HG03097 (cell line): Measurements from ENCODE around the gene RSRC1.
"Not testable (repeated sequence)": the region's sequence is repeated elsewhere in the genome, so short reads cannot be mapped to it uniquely, and the experiment has no call there.

Experiments used
- ATAC-seq: cut with Tn5 transposase; IDR thresholded peaks from one replicate; pipeline ENCODE4 v1.9.1; 2021; ENCODE audit not compliant: unreplicated experiment, low FRiP score

Gene RSRC1

GRCh38 chr3:158100681-158101080 lies 9.2 kb upstream of the RSRC1 start:
- ATAC-seq, result no peak

GRCh38 chr3:158101335-158102241 lies 8.3 kb upstream of the RSRC1 start:
- ATAC-seq, result no peak

GRCh38 chr3:158102242-158103080 lies 7.4 kb upstream of the RSRC1 start:
- no peak for ATAC-seq

- no peak for ATAC-seq
Measured at GRCh38 chr3:158103081-158103886, 6.6 kb upstream of the RSRC1 start.

GRCh38 chr3:158103887-158104327 lies 6.0 kb upstream of the RSRC1 start:
- no peak for ATAC-seq

GRCh38 chr3:158104431-158104921 lies 5.4 kb upstream of the RSRC1 start:
- no peak for ATAC-seq

GRCh38 chr3:158105119-158105709 lies 4.7 kb upstream of the RSRC1 start:
- no peak for ATAC-seq

- ATAC-seq, result no peak
Measured at GRCh38 chr3:158105710-158106253, 4.1 kb upstream of the RSRC1 start.

GRCh38 chr3:158106766-158107471 lies 3.0 kb upstream of the RSRC1 start:
- no peak for ATAC-seq

- no peak for ATAC-seq
Measured at GRCh38 chr3:158107605-158108444, 2.1 kb upstream of the RSRC1 start.

GRCh38 chr3:158108445-158108985 lies 1.4 kb upstream of the RSRC1 start:
- no peak for ATAC-seq

GRCh38 chr3:158109295-158109803 lies 540 bp upstream of the RSRC1 start:
- ATAC-seq, result no peak

- ATAC-seq, result no peak
Measured at GRCh38 chr3:158110658-158111018, 749 bp downstream of the RSRC1 start.

GRCh38 chr3:158111861-158112260 lies 2.0 kb downstream of the RSRC1 start:
- no peak for ATAC-seq

- not testable (repeated sequence) for ATAC-seq
Measured at GRCh38 chr3:158113595-158113994, 3.7 kb downstream of the RSRC1 start.

GRCh38 chr3:158120330-158120729 lies 10.4 kb downstream of the RSRC1 start:
- ATAC-seq, result no peak

GRCh38 chr3:158121295-158121694 lies 11.4 kb downstream of the RSRC1 start:
- ATAC-seq, result peak; percentile 74

GRCh38 chr3:158122721-158123120 lies 12.8 kb downstream of the RSRC1 start:
- ATAC-seq, result not testable (repeated sequence)
